Prostate gland (tissue), 2 donors: ENCODE measurements around the gene TINAG.

Experiments
- CTCF ChIP-seq, 4 experiments: fragments of 200-600 bp in 2 of 4; fragments of 450-650 bp in 2 of 4; sonication (generic) in 2 of 4; IDR thresholded peaks; 1 replicate in 3 of 4; 2 replicates in 1 of 4; pipeline ENCODE4 v1.5.1; 2016 to 2019; ENCODE audit warnings: antibody characterized with exemption in 4 of 4, mild to moderate bottlenecking in 2 of 4, moderate library complexity in 2 of 4
- POLR2A ChIP-seq: fragments of 450-650 bp; IDR thresholded peaks from one replicate; pipeline ENCODE4 v1.6.1; 2016; ENCODE audit warnings: antibody characterized with exemption, mild to moderate bottlenecking
- POLR2AphosphoS5 ChIP-seq: sonication (generic); formaldehyde crosslinking; IDR thresholded peaks from one replicate; pipeline ENCODE4 v1.6.1; 2017; ENCODE audit warnings: antibody characterized with exemption

GRCh38 chr6:54285595-54285994 is 22.6 kb upstream of the TINAG start:
- TF ChIP-seq CTCF (IDR thresholded peaks at IDR 0.05) (no peak), POLR2A (no peak), POLR2AphosphoS5 (no peak)
